GM21515 (cell line): ENCODE data around the gene ASL.
"Not testable (repeated sequence)": the region's sequence is repeated elsewhere in the genome, so short reads cannot be mapped to it uniquely, and the experiment has no call there.

ENCODE experiments used
- ATAC-seq: cut with Tn5 transposase; IDR thresholded peaks from one replicate; pipeline ENCODE4 v1.9.1; 2021; ENCODE audit not compliant: unreplicated experiment

ASL gene

GRCh38 chr7:66072208-66072607, 3.4 kb upstream of the ASL start:
- not testable (repeated sequence) for ATAC-seq

- no peak for ATAC-seq
Measured at GRCh38 chr7:66076462-66077329, 1.1 kb downstream of the ASL start.

DNA sequence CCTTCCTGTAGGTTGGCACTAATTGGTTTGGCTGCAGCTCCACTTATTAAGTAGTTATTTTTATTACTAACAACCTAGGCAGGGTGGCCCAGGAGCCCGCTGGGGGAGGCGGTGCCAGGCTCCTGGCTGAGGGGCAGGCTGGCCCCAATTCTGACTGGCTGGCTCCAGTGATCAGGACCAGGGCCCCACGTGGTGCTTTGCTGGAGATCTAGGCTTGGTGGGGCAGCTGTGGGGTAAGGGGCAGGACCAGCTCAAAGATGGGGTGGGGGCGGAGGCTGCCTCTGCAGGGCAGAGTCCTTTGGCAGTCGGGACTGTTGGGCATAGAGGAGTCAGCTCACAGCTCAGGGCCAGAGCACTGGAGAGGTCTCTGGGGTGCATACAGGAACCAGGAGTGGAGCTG, 2.4 kb downstream of the ASL start:
- ATAC-seq: no peak

DNA sequence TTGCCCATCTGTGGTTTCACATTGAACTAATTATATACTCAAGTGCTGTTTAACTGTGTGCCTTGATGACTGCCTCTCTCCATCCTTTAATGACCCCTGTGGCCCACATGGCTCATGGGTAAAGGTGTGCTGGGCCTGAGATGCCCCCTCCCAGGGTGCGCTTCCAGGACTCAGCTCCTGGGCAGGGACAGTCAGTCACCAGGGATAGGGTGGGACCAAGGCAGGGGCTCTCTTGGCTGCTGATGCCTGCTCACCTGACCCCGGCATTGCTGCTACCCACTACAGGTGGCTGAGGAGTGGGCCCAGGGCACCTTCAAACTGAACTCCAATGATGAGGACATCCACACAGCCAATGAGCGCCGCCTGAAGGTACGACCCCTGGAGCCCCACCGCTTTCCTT, 6.5 kb downstream of the ASL start:
- ATAC-seq: no peak

GRCh38 chr7:66082886-66083415, 7.3 kb downstream of the ASL start:
- no peak for ATAC-seq

DNA sequence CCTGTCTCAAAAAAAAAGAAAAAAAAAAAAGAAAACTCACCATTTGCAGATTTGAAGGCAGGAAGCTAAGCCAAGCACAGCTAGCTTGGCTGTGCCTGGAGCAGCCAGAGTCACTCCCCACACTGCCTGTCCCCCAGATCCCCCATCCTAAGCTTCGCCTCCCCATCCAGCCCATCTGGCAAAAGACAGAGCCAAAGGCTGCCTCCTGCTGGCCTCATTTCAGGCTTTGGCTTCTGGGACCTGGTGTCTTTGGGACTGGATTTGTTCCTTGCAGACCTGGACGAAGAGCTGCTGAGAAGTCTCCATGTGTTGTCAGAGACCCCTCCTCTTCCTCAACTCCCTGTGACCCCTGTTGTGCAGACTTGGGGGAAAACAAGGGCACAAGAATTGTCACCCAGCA, 8.1 kb downstream of the ASL start:
- ATAC-seq: no peak

GRCh38 chr7:66088861-66089838, 13.5 kb downstream of the ASL start:
- ATAC-seq: no peak

DNA sequence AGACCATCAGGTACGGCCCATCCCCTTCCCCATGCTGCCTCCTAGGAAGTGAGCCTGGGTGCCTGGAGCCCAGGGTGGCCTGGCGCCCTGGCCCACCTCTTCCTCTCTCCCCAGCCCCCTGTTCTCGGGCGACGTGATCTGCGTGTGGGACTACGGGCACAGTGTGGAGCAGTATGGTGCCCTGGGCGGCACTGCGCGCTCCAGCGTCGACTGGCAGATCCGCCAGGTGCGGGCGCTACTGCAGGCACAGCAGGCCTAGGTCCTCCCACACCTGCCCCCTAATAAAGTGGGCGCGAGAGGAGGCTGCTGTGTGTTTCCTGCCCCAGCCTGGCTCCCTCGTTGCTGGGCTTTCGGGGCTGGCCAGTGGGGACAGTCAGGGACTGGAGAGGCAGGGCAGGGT, 17.0 kb downstream of the ASL start:
- ATAC-seq: no peak

DNA sequence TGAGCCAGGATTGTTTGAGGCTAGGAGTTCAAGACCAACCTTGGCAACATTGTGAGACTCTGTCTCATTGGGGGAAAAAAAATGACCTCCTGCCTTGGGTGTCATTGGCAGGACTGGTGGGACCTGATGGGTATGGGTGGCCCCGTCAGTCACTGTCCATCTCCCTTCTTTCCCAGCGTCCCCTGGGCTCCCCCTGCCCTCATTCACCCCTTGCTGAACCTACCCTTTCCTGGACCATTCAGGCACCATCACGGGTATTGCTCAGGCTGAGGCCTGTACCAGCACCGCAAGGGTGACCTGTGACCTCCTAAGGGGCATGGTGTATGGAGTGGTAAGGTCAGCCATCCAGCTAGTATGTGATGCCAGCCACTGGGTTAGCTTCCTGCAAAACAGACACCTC, 19.4 kb downstream of the ASL start:
- ATAC-seq: no peak

GRCh38 chr7:66099232-66099550, 23.6 kb downstream of the ASL start:
- ATAC-seq: no peak

GRCh38 chr7:66099551-66100407, 24.2 kb downstream of the ASL start:
- peak; percentile 82 for ATAC-seq

DNA sequence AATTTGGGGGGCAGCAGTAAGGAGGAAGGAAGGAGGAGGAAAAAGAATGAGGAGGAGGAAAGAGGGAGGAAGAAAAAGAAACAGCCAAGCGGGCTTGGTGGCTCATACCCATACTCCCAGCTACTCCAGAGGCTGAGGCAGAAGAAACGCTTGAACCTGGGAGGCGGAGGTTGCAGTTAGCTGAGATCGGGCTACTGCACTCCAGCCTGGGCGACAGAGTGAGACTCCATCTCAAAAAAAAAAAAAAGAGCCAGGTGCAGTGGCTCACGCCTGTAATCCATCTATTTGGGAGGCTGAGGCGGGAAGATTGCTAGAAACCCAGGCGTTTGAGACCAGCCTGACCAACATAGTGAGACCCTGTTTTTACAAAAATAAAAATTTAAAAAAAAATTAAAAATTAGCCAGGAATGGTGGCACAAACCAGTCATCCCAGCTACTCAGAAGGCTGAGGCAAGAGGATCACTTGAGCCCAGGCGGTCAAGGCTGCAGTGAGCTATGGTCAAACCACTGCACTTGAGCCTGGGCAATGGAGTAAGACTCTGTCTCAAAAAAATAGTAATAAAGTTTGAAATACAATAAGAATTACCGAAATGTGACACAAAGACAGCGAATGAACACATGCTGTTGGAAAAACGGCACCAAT, 24.9 kb downstream of the ASL start:
- ATAC-seq: no peak

GRCh38 chr7:66102168-66102567, 26.5 kb downstream of the ASL start:
- not testable (repeated sequence) for ATAC-seq

DNA sequence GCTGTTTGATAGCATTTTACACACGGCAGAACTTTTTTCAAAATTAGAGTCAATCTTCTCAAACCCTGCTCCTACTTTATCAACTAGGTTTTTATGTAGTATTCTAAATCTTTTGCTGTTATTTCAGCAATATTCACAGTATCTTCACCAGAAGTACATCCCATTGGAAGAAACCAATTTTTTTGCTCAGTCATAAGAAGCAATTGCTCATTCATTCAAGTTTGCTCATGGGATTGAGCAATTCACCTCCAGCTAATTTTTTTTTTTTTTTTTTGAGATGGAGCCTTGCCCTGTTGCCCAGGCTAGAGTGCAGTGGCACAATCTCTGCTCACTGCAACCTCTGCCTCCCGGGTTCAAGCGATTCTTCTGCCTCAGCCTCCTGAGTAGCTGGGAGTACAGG, 28.4 kb downstream of the ASL start:
- not testable (repeated sequence) for ATAC-seq

DNA sequence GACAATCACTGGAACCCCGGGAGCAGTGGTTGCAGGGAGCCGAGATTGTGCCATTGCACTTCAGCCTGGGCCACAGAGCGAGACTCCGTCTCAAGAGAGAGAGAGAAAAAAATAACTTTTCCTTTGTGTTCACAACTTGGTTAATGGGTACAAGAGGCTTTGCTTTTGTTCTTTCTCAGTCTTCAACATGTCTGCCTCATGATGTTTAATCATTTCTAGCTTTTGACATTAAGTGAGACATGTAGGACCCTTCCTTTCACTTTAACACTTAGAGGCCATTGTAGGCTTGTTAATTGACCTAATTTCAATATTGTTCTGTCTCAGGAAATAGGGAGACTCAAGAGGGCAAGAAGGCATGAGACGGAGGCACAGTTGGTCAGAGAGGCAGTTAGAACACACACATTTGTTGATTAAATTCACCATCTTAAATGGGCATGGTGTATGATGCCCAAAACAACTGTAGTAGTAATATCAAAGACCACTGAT, 29.7 kb downstream of the ASL start:
- ATAC-seq: no peak

GRCh38 chr7:66108410-66108809, 32.8 kb downstream of the ASL start:
- not testable (repeated sequence) for ATAC-seq

DNA sequence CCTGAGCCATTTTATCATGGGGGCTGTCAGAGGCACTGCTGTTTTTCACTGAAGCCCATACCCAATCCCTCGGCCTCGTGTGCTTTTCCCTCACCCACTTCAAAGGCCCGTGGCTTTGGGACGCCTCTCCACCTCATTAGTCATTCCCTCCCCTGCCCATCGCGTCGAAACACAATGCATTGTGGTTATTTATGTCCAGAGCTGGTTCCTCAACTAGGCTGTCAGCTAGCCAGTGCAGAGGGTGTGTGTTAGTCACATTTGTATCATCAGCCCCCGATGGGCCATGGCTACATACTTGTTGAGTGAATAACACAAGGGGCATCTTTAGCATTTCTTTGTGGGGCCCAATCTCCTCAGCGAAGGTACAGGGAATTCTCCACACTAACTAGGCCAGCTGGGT, 35.2 kb downstream of the ASL start:
- ATAC-seq: no peak

DNA sequence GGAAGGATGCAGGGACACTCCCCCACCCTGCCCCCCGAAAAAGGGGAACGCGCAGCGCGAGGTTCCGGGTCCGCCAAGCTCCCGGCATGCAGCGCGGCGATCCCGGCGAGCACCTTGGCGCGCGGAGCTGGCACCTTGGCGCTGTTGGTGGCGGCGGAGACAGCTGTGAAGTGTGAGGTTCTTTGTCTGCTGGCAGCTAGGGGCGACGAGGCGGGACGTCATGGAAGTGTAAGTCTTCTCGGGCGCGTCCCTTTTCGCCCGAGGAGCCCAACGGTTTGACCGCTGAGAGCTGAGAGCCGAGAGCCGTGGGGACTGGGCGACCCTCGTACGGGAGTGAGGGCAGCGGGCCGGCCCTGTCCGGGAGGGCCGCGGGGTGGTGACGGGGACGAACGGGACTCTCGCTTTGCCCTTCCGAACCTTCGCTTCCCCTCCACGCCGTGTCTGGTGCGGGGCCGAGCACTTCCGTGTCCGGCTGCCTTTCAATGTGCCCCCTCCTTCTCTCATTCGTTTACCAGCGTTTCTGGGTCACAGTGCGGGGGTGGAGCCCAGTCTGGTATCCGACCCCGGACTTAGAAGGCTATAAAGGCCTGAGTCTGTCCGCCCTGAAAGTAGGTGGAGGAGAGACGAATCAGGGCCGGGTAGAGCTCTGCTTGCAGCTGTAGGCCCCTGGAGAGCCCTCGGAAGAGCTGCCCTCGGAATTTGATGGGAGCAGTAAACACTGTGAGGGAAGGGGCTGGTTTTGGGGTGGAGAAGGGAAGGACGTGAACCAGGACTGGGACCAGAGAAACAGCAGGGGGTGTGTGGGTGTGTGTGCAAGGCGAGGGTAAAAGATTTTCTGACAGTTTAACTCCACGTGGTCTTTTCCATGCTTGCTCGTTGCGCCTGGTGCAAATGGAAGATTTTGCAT, 39.4 kb downstream of the ASL start, which contains the start of gene CRCP:
TSS of gene CRCP (plus strand) at position 105 of the 907 bp plus-strand sequence. CDS start at position 221, 116 bp downstream.
- peak; percentile 89 for ATAC-seq
